ENCODE results near the gene SLC30A1.
A peak's percentile ranks its signal among the peaks of the same experiment; 100 is the strongest.
"Not testable (repeated sequence)": the region's sequence is repeated elsewhere in the genome, so short reads cannot be mapped to it uniquely, and the experiment has no call there.

SLC30A1 gene

DNA sequence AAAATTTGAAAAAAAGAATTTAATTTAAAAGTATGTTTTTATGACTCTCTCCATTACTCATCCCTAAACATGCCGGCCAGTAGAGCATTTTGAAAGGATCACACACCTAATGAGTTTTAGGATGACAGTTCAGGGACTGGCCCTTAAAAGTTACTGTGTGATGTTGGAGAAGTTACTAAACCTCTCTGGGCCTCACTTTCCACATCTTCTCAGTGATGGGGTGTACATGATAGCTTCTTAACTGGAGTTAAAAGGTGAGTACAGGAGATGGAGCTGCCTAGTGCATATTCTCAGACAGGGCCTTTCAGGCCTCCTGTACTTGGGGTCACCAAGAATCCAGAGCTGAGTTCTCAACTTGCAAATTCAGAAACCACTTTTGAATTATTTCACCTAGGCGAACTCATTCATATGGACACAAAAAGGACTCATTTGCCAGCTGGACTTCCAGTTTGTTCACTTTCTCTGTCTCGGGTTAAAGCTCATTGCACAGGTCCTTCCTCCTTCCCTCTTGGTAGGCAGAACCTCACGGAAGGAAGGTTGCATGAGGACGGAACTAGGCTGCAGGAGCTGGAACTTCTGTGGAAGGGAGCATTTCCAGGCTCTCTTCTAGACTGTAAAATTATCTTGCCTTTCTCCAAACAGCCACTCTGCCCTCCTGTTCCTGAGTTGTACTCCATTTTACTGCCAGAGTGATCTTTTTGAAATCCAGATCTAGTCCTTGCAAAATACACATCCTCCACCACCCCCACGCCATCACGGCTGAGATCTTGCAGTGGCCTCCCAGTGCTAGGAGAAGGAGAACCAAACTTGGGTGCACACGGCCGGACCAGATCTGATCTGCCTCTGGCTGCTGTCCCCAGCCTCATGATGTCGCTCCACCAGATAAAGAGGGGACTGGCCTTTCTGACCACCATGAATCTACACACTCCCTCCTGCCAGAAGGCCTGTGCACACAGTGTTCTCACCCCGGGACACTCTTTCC, 4.3 kb upstream of the SLC30A1 start:
- DNase-seq: no peak

- DNase-seq: no peak
Observed at GRCh38 chr1:211581526-211581925, 2.6 kb upstream of the SLC30A1 start.

DNA sequence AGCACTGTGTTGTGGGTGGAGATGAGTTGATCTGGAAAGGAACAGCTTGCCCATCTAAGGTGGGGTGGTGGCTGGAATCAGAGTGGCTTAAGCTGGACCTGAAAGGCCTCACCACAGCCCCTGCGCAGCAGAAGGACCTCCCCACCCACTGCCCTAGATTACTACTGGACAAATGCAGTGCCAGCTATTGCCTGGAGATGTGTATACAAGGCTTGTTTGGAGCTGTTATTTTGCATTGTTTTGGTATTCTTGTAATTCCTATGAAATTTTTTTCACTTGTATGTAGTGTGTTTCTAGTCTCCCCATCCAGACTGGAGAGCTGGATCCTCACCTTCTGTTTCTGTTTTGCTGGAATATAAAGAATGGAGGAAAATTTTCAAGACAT, 1.3 kb upstream of the SLC30A1 start:
- no peak for DNase-seq

DNA sequence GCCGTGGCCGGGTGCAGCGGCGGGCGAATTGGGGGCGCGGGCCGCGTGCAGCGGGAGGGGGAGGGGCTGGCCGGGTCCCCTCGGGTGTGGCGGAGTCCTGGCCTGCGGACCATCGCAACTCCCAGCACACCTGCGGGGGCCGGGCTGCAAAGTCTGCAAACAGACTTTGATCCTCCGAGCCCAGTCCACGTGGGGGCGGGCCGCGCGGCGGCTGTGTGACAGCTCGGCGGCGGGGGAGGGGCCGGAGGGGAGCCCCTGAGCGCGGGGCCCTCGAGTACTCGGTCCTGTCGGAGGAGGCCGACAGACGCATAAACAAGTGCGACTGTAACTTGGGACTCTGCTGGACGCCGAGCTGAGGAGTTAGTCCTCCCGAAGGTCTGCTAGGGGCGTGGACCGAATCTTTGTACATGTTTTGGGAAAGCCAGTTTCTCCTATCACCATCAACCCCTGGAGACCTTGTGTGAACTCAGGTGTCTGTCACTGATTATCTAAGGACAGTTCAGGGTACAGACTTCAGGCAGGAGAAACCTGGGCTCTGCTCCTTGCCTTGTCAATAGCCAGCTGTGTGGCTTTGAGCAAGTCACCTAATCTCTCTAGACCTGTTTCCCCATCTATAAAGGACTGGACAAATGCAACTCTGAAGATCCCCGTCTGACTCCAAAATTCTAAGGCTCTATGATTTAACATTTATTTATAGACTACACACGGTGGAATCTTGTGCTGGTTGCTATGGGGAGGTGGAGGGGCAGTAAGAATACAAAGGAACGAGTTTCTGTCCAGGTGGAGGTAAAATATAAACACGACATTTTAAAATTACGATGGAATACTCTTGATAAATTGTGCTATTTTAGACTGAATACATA, 710 bp upstream of the SLC30A1 start:
- DNase-seq: no peak

DNA sequence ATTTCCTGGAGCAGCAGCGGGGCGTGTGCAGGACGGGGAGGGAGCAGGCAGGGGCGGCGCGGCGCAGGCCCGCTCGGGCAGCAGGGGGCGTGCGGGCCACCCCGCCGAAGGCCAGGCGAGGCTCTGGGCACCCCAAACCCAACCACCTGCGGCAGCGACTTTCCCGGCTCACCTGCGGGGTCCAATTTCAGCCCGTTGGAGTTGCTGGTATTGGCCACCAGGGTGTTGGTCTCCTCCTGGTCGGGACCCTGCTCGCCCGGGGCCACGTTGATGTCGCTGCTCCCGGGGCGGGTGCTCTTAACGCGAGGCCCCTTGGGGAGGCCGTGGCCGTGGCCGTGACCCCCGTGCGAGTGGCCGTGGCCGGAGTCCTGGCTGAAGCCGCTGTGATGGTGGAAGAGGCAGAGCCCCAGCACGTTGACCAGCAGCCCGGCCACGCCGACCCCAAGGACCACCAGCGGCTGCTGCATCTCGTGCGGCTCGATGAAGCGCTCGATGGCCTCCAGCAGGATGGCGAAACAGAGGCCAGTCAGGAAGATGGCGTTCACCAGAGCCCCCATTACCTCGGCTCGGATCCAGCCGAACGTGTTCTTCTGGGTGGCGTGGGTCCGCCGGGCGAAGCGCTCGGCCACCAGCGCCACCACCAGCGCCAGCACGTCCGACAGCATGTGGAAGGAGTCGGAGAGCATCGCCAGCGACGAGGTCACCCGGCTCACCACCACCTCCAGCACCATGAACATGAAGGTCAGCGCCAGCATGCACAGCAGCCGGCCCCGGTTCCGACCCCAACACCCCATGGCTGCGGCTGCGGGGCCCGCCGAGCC, 932 bp downstream of the SLC30A1 start:
- no peak for DNase-seq

DNA sequence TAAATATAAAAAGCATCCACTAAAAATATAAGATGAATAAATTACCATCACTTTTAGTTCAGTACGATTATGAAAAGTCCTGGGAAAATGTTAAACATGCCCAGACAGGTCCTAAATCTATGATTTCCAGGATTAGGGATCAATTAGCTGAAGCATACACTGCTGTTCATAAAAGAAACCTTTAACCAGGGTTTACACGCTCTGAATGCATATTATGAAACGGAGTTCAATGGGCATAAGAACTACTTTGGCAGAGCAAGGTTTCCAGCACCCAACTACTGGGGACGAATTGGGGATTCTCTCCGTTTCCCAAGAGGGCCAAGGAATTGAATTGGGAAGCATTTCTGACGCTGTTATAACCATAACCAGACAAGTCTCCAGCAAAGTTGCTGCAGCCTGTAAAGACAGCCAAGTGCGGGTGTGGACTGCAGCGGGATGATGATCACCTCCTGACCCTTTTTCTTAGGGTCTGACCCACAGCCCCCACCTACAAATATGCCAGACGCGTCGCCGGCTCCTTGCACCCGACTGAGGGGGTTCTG, 1.6 kb downstream of the SLC30A1 start:
- no peak for DNase-seq

- no peak for DNase-seq
Observed at GRCh38 chr1:211576717-211577116, 2.2 kb downstream of the SLC30A1 start.

- no peak for DNase-seq
Observed at GRCh38 chr1:211574705-211575104, 4.3 kb downstream of the SLC30A1 start.

GRCh38 chr1:211571998-211572397, 7.0 kb downstream of the SLC30A1 start:
- DNase-seq: no peak

- DNase-seq: not testable (repeated sequence)
Observed at GRCh38 chr1:211570378-211570777, 8.6 kb downstream of the SLC30A1 start.

- DNase-seq: no peak
Observed at GRCh38 chr1:211566431-211567025, 12.4 kb downstream of the SLC30A1 start.

- DNase-seq: no peak
Observed at GRCh38 chr1:211564084-211564483, 14.9 kb downstream of the SLC30A1 start.

GRCh38 chr1:211559222-211560010, 19.5 kb downstream of the SLC30A1 start:
- no peak for DNase-seq

GRCh38 chr1:211557894-211558625, 20.9 kb downstream of the SLC30A1 start:
- DNase-seq: no peak

GRCh38 chr1:211553549-211553948, 25.4 kb downstream of the SLC30A1 start:
- DNase-seq: no peak

GRCh38 chr1:211551638-211552460, 27.1 kb downstream of the SLC30A1 start:
- DNase-seq: peak; percentile 45

GRCh38 chr1:211549092-211549711, 29.8 kb downstream of the SLC30A1 start:
- DNase-seq: no peak

DNA sequence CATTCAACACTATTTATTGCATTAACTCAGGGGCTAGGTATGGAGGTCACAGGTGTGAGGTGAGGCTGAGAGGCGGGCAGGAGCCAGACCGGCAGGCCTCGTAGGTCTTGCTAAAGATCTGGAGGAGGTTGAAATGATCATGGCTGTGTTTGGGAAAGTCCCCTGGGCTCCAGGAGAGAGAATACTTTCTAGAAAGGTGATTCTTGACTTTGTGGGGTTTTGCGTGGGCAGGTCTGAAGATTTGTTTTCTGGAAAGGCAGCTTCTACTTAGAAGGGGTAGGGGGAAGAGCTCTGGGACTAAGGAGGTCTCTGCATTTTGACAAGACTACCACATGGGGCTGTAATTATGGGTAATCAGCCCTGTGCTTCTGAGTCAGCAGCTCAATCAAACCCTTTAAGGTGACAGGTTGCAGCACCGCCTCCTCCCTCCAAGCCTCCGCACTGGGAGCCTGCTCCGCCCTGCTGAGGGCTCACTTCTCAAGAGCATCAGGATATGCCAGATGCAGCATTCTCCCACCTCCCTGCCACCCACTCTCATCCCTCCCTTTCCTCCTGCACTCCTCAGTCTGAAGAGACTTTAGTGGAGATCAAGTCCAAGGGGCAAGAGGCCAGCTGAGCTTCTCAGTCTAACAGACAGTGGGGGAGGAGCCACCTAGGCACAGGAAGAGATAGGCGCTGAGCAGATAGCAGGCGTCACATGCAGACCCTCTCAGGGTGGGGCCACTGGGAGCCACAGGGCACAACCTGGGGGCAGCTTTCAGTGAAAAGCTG, 30.5 kb downstream of the SLC30A1 start:
- no peak for DNase-seq

All from SIG-M5 (cell line).